NOMO-1 treated with dmso at 0.1 percent for 144 hours (cell line): Measurements from ENCODE around the gene THBS1.

Experiments
- DNase-seq: peaks from one replicate; lab custom pipeline; 2025; ENCODE audit not compliant: unreplicated experiment; lab: John Stamatoyannopoulos, UW

Gene THBS1

GRCh38 chr15:39627451-39628143, 46.7 kb downstream of the THBS1 start:
- DNase-seq: no peak

GRCh38 chr15:39628144-39628508, 47.2 kb downstream of the THBS1 start:
- DNase-seq: no peak

- DNase-seq: no peak
Measured at GRCh38 chr15:39628546-39629257, 47.8 kb downstream of the THBS1 start.

- peak; percentile 30 for DNase-seq
Measured at GRCh38 chr15:39629371-39629770, 48.5 kb downstream of the THBS1 start.

- DNase-seq: no peak
Measured at GRCh38 chr15:39629906-39630305, 49.0 kb downstream of the THBS1 start.

- no peak for DNase-seq
Measured at GRCh38 chr15:39631357-39631756, 50.5 kb downstream of the THBS1 start.

GRCh38 chr15:39638041-39638440, 57.2 kb downstream of the THBS1 start:
- DNase-seq: no peak

GRCh38 chr15:39639037-39639436, 58.2 kb downstream of the THBS1 start:
- DNase-seq: no peak

GRCh38 chr15:39640665-39641064, 59.8 kb downstream of the THBS1 start:
- DNase-seq: no peak

- DNase-seq: peak; percentile 84
Measured at GRCh38 chr15:39641191-39641889, 60.5 kb downstream of the THBS1 start.

GRCh38 chr15:39642011-39642640, 61.2 kb downstream of the THBS1 start:
- no peak for DNase-seq

- no peak for DNase-seq
Measured at GRCh38 chr15:39643727-39644126, 62.8 kb downstream of the THBS1 start.

GRCh38 chr15:39644136-39644535, 63.3 kb downstream of the THBS1 start:
- no peak for DNase-seq

GRCh38 chr15:39645138-39645975, 64.5 kb downstream of the THBS1 start:
- no peak for DNase-seq

- DNase-seq: no peak
Measured at GRCh38 chr15:39645976-39646257, 65.0 kb downstream of the THBS1 start.

GRCh38 chr15:39646425-39646824, 65.5 kb downstream of the THBS1 start:
- no peak for DNase-seq
